ENCODE measurements around the gene RPL18.

DNA sequence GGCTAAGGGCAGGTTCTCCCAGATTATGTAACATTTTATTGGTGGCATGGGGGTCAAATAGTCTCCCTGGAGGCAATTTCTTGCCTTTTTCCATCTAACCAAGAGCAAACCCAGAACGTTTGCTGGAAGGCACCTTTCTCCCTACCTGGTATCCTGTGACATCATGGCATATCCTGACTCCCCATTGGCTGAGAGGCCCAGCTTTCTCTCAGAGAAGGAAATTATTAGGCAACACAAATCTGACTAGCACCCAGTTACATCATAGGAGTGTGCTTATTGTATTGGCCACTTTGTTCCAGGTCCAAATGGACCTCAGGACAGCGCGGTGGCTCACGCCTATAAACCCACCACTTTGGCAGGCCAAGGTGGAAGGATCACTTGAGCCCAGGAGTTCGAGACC, 40.8 kb upstream of the RPL18 start:
- TF ChIP-seq POLR2AphosphoS5 (IDR thresholded peaks at IDR 0.05) (no peak), POLR2A (IDR thresholded peaks at IDR 0.05) (no peak), EP300 (IDR thresholded peaks at IDR 0.05) (no peak)
- TF ChIP-seq, protein P1, sequence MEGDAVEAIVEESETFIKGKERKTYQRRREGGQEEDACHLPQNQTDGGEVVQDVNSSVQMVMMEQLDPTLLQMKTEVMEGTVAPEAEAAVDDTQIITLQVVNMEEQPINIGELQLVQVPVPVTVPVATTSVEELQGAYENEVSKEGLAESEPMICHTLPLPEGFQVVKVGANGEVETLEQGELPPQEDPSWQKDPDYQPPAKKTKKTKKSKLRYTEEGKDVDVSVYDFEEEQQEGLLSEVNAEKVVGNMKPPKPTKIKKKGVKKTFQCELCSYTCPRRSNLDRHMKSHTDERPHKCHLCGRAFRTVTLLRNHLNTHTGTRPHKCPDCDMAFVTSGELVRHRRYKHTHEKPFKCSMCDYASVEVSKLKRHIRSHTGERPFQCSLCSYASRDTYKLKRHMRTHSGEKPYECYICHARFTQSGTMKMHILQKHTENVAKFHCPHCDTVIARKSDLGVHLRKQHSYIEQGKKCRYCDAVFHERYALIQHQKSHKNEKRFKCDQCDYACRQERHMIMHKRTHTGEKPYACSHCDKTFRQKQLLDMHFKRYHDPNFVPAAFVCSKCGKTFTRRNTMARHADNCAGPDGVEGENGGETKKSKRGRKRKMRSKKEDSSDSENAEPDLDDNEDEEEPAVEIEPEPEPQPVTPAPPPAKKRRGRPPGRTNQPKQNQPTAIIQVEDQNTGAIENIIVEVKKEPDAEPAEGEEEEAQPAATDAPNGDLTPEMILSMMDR (IDR thresholded peaks at IDR 0.05) = no peak
